Mesenchymal stem cell (in vitro differentiated cells and primary cell): ENCODE results near the gene LMO3.

Experiments
- DNase-seq: peaks from one replicate; pipeline ENCODE4 v3.0.0-alpha.2; 2013
- H2AFZ ChIP-seq: one replicate; pipeline ENCODE4 v1.6.1; 2013; ENCODE audit warnings: low read depth, mild to moderate bottlenecking, control low read depth, inconsistent platforms, low read length, moderate library complexity
- H2AK5ac ChIP-seq: 2 replicates; pipeline ENCODE4 v1.6.1; 2013; ENCODE audit warnings: low read length, moderate library complexity, mild to moderate bottlenecking, inconsistent platforms; ENCODE audit not compliant: severe bottlenecking
- H2BK120ac ChIP-seq: one replicate; pipeline ENCODE4 v1.6.1; 2013; ENCODE audit warnings: low read depth, mild to moderate bottlenecking, inconsistent platforms, low read length, moderate library complexity
- H2BK12ac ChIP-seq, 2 experiments: one replicate each; pipeline ENCODE4 v1.6.1; 2013; ENCODE audit warnings: inconsistent platforms in 2 of 2, low read length in 2 of 2, mild to moderate bottlenecking in 2 of 2, moderate library complexity in 2 of 2, control low read depth in 1 of 2
- H2BK15ac ChIP-seq: one replicate; pipeline ENCODE4 v1.6.1; 2013; ENCODE audit warnings: mild to moderate bottlenecking, low read depth, inconsistent platforms; ENCODE audit not compliant: poor library complexity, severe bottlenecking
- H2BK5ac ChIP-seq: 2 replicates; pipeline ENCODE4 v1.6.1; 2013; ENCODE audit warnings: low read depth, mild to moderate bottlenecking, low read length, control low read depth, inconsistent platforms; ENCODE audit not compliant: poor library complexity, severe bottlenecking
- H3K14ac ChIP-seq, 2 experiments: one replicate each; pipeline ENCODE4 v1.6.1; 2013; ENCODE audit warnings: inconsistent platforms in 2 of 2, low read length in 2 of 2, control low read depth in 1 of 2, mild to moderate bottlenecking in 1 of 2, moderate library complexity in 1 of 2
- H3K18ac ChIP-seq, 2 experiments: one replicate each; pipeline ENCODE4 v1.6.1; 2013; ENCODE audit warnings: inconsistent platforms in 2 of 2, low read length in 2 of 2, control low read depth in 1 of 2, low read depth in 1 of 2, mild to moderate bottlenecking in 1 of 2
- H3K23ac ChIP-seq, 2 experiments: one replicate each; pipeline ENCODE4 v1.6.1; 2013; ENCODE audit warnings: inconsistent platforms in 2 of 2, low read length in 2 of 2, mild to moderate bottlenecking in 2 of 2, moderate library complexity in 2 of 2, control low read depth in 1 of 2
- H3K27ac ChIP-seq: 2 replicates; pipeline ENCODE4 v1.5.1; 2013; ENCODE audit warnings: mild to moderate bottlenecking, moderate library complexity, low read length, control low read depth, inconsistent platforms; ENCODE audit not compliant: poor library complexity, severe bottlenecking
- H3K27me3 ChIP-seq, 2 experiments: 2 replicates each; pipeline versions ENCODE4 v1.6.1 to v1.7.0; 2013; ENCODE audit warnings: low read length in 2 of 2, mild to moderate bottlenecking in 2 of 2, moderate library complexity in 2 of 2, control low read depth in 1 of 2, inconsistent platforms in 1 of 2; ENCODE audit not compliant: control insufficient read depth in 1 of 2, insufficient read depth in 1 of 2
- H3K36me3 ChIP-seq, 2 experiments: 2 replicates each; pipeline versions ENCODE4 v1.6.1 to v1.7.0; 2013; ENCODE audit warnings: low read length in 2 of 2, control low read depth in 1 of 2, inconsistent platforms in 1 of 2, low read depth in 1 of 2, mild to moderate bottlenecking in 1 of 2; ENCODE audit not compliant: insufficient read depth in 2 of 2, control insufficient read depth in 1 of 2
- H3K4ac ChIP-seq, 2 experiments: one replicate each; pipeline ENCODE4 v1.6.1; 2013; ENCODE audit warnings: inconsistent platforms in 2 of 2, low read length in 2 of 2, mild to moderate bottlenecking in 2 of 2, moderate library complexity in 2 of 2, control low read depth in 1 of 2, low read depth in 1 of 2
- H3K4me1 ChIP-seq: 2 replicates; pipeline ENCODE4 v1.6.1; 2013; ENCODE audit warnings: low read depth, low read length, control low read depth; ENCODE audit not compliant: control insufficient read depth, insufficient read depth
- H3K4me2 ChIP-seq: 2 replicates; pipeline ENCODE4 v1.6.1; 2013; ENCODE audit warnings: low read length, mild to moderate bottlenecking, inconsistent platforms; ENCODE audit not compliant: poor library complexity, severe bottlenecking
- H3K4me3 ChIP-seq, 2 experiments: 2 replicates each; pipeline versions ENCODE4 v1.5.1 to v1.7.0; 2013; ENCODE audit warnings: low read length in 2 of 2, mild to moderate bottlenecking in 2 of 2, control low read depth in 1 of 2, low read depth in 1 of 2; ENCODE audit not compliant: insufficient read depth in 1 of 2
- H3K79me1 ChIP-seq: replicated peaks from 2 replicates; pipeline ENCODE4 v1.6.1; 2013; ENCODE audit warnings: mild to moderate bottlenecking, control low read depth, low read length, inconsistent platforms; ENCODE audit not compliant: poor library complexity, severe bottlenecking
- H3K9ac ChIP-seq: 2 replicates; pipeline ENCODE4 v1.7.0; 2013; ENCODE audit warnings: mild to moderate bottlenecking, low read length, moderate library complexity
- H3K9me3 ChIP-seq: 2 replicates; pipeline ENCODE4 v1.7.0; 2013; ENCODE audit warnings: mild to moderate bottlenecking, low read length; ENCODE audit not compliant: control insufficient read depth
- H4K8ac ChIP-seq: one replicate; pipeline ENCODE4 v1.6.1; 2013; ENCODE audit warnings: inconsistent platforms, mild to moderate bottlenecking, low read length, moderate library complexity
- H4K91ac ChIP-seq: one replicate; pipeline ENCODE4 v1.6.1; 2013; ENCODE audit warnings: mild to moderate bottlenecking, low read length, inconsistent platforms
- WGBS: methylation state at CpG from one replicate; pipeline ENCODE4 v1.1.7; 2013; ENCODE audit warnings: mixed read lengths; 5-methylcytosine and 5-hydroxymethylcytosine counted together

The LMO3 gene

DNA sequence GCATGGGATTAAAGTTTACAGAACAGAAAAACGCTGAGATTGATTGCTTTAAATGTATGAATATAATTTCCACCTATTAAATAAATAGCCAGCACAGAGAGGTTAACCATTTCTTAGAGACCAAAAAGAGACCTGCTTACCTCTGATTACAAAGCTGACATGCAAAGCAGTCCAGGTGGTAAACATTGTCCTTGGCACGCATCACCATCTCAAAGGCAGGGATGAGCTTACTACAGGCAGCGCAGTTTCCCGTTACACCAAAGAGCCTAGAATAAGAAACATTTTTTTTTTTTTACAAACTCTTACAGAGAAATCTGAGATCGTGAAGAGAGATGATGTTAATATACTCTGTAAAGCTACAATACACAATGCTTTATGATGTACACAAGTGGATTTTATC, 45.7 kb downstream of the LMO3 start:
- no peak overlapping the region for H2BK5ac ChIP-seq
- H2AFZ ChIP-seq: no peak overlapping the region
- H3K18ac ChIP-seq: no peak overlapping the region
- H4K8ac ChIP-seq: no peak overlapping the region
- H3K9me3 ChIP-seq: no peaks in the 10 kb centered on the region
- DNase-seq: no peak
- H3K4ac ChIP-seq: no peak overlapping the region
- no peak overlapping the region for H2BK15ac ChIP-seq
- H3K4me2 ChIP-seq: no peak overlapping the region
- no peak overlapping the region for H2BK120ac ChIP-seq
- H3K27ac ChIP-seq: no peak overlapping the region
- no peak overlapping the region for H4K91ac ChIP-seq
- no peaks in the 10 kb centered on the region for H3K36me3 ChIP-seq
- no peaks in the 10 kb centered on the region for H3K79me1 ChIP-seq
- no peak overlapping the region for H3K9ac ChIP-seq
- no peak overlapping the region for H3K23ac ChIP-seq
- H3K27me3 ChIP-seq: no peaks in the 10 kb centered on the region
- no peak overlapping the region for H3K14ac ChIP-seq
- no peak overlapping the region for H2BK12ac ChIP-seq
- H3K4me3 ChIP-seq: no peak overlapping the region
- 66% methylated on average over 3 of the region's 5 CpGs for WGBS
- no peaks in the 10 kb centered on the region for H3K4me1 ChIP-seq
- H2AK5ac ChIP-seq: no peak overlapping the region

DNA sequence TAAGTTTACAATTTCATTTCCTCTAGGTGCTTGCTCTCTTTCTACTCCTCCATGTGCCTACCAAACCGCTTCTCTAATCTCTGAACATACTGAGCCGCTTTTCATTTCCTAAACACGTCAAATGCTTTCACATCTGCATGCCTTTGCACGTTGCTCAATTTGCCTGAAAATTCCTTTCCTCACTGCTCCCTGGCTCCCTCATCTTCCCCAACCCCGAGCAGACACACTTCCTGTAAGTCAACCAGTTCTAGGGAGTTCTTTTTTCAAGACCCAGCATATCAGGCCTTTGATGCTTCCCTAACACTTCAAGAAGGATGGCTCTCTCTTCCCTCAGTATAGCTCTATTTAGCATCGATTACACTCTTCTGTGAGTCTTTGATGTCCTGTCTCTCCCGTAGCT, 50.3 kb downstream of the LMO3 start:
- no peak overlapping the region for H3K4me3 ChIP-seq
- no peaks in the 10 kb centered on the region for H3K9me3 ChIP-seq
- H3K27me3 ChIP-seq: no peaks in the 10 kb centered on the region
- no peak overlapping the region for H3K14ac ChIP-seq
- H3K79me1 ChIP-seq: no peaks in the 10 kb centered on the region
- no peaks in the 10 kb centered on the region for H3K4me1 ChIP-seq
- no peak overlapping the region for H4K91ac ChIP-seq
- no peak overlapping the region for H2BK15ac ChIP-seq
- no peak overlapping the region for H3K18ac ChIP-seq
- H2BK12ac ChIP-seq: no peak overlapping the region
- H3K4ac ChIP-seq: no peak overlapping the region
- H3K4me2 ChIP-seq: no peak overlapping the region
- H3K9ac ChIP-seq: no peak overlapping the region
- H3K27ac ChIP-seq: no peak overlapping the region
- H2BK5ac ChIP-seq: no peak overlapping the region
- H3K23ac ChIP-seq: no peak overlapping the region
- peak; percentile 17 for DNase-seq
- no peak overlapping the region for H2BK120ac ChIP-seq
- H3K36me3 ChIP-seq: no peaks in the 10 kb centered on the region
- H2AFZ ChIP-seq: no peak overlapping the region
- H2AK5ac ChIP-seq: no peak overlapping the region
- 56% methylated on average over 6 of the region's 7 CpGs for WGBS
- H4K8ac ChIP-seq: no peak overlapping the region

DNA sequence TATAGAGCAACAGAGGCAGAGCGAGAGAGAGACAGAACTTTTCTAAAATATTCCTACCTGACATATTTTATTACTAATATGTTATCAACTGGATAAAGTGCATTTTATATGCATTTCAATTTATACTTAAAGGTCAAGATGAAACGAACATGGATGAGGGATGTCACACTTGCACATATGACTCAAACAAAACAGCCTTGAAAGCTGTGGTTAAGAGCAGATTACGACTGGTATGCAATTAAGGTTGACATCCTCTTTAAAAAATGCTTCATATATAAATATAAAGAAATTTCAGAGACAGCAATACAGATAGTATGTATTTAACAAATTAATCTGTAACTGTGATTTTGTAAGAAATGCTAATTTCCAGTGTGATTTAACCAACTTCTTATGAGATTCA, 52.5 kb downstream of the LMO3 start:
- Histone ChIP-seq H3K18ac (no peak overlapping the region), H3K4ac (no peak overlapping the region), H3K4me2 (no peak overlapping the region), H3K27me3 (no peaks in the 10 kb centered on the region), H3K4me1 (no peaks in the 10 kb centered on the region), H4K8ac (no peak overlapping the region), H3K4me3 (no peak overlapping the region), H3K9me3 (no peaks in the 10 kb centered on the region), H3K23ac (no peak overlapping the region), H2AFZ (no peak overlapping the region), H2BK120ac (no peak overlapping the region), H4K91ac (no peak overlapping the region), H3K14ac (no peak overlapping the region), H2BK5ac (no peak overlapping the region), H3K36me3 (no peaks in the 10 kb centered on the region), H3K79me1 (no peaks in the 10 kb centered on the region), H2BK15ac (no peak overlapping the region), H3K27ac (no peak overlapping the region), H2AK5ac (no peak overlapping the region), H2BK12ac (no peak overlapping the region), H3K9ac (no peak overlapping the region)
- WGBS: no CpG with 5 or more reads among the region's 3 CpGs
- DNase-seq: peak; percentile 9

DNA sequence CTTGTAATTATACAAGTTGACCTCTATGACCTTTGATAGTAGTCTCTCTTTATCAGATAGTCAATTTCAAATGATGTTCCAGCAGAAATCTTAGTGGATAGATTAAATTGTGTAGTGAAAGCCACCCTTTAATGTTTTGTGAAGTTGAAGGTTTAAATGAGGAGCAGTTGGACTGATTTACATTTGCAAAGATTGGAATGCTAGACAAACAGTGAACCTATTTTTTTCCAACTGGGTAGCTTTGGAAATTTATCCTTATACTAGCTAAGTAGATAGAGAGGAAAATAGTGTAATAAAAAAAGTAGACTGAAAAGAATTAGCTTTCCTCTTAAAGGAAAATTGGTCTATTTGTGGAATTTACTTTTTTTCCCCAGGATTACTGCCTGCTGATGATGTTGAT, 53.7 kb downstream of the LMO3 start:
- no peak overlapping the region for H3K4ac ChIP-seq
- no peaks in the 10 kb centered on the region for H3K9me3 ChIP-seq
- no peak overlapping the region for H2BK15ac ChIP-seq
- no peak overlapping the region for H3K23ac ChIP-seq
- no peak overlapping the region for H3K18ac ChIP-seq
- H3K36me3 ChIP-seq: no peaks in the 10 kb centered on the region
- no peak overlapping the region for H4K91ac ChIP-seq
- no peak overlapping the region for H2BK12ac ChIP-seq
- no peak overlapping the region for H3K4me2 ChIP-seq
- H2BK5ac ChIP-seq: no peak overlapping the region
- no peaks in the 10 kb centered on the region for H3K79me1 ChIP-seq
- H3K4me1 ChIP-seq: no peaks in the 10 kb centered on the region
- H2AK5ac ChIP-seq: no peak overlapping the region
- no peak overlapping the region for H3K4me3 ChIP-seq
- no peak for DNase-seq
- no peak overlapping the region for H3K27ac ChIP-seq
- no peak overlapping the region for H2AFZ ChIP-seq
- no peak overlapping the region for H3K9ac ChIP-seq
- H2BK120ac ChIP-seq: no peak overlapping the region
- H4K8ac ChIP-seq: no peak overlapping the region
- H3K14ac ChIP-seq: no peak overlapping the region
- H3K27me3 ChIP-seq: no peaks in the 10 kb centered on the region
